ENCODE results near the gene CAMSAP1. TPM values are rescaled to one million over a fixed set of nuclear protein-coding genes. Genes with fewer than 3 reads are reported as not detected.

The CAMSAP1 gene
- total and polyA plus RNA-seq, 2 donors (not counting 1 experiment from before 2014, with no cell fraction given): 5.0 to 18.8 TPM

DNA sequence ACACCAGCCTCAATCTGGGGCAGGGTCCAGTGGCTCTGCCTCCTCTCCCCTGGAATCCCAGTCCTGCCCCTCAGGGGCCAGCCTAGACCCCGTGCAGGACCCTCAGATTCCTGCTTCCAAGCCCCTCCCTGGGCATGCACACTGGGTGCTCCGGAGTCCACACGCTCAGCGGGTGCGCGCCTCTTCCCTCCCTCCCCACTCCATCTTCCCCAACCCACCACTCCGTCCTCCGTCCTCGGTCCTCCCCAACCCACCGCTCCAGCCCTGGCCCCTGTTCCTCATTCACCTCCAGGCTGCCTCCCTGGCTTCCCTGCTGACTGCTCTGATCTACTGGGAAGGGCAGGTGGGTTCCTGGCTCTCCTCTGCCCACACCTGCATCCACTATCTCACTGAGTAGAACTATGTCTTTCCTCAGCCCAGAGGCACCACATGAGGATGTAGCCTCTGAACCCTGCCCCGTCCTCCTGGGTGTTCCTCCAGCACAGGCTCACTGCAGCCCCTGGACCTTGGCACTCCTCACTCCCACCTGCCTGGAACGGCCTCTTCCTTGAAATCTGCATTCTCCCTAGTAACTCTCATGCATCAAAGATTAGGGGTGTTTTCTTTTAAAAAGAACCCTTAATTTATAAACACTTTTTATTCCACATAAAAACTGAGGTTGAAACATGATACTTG, 92.8 kb downstream of the CAMSAP1 start:
- Histone ChIP-seq H3K27me3 (ENCODE audit: control insufficient read depth, insufficient read depth, low read length) (no peaks in the 10 kb centered on the region), H3K9me3 (ENCODE audit: control insufficient read depth, insufficient read depth, low read depth, low read length) (no peaks in the 10 kb centered on the region), H3K4me3 (replicated peaks in 1 of 4; ENCODE audit: control extremely low read depth in 1 of 4, insufficient read depth in 1 of 4, low read depth in 3 of 4, low read length in 4 of 4) (no peak overlapping the region), H3K4me2 (ENCODE audit: extremely low read depth, insufficient read depth, low read length) (no peak overlapping the region), H3K4me1 (ENCODE audit: control insufficient read depth, extremely low read depth, insufficient read depth, low read length) (no peaks in the 10 kb centered on the region), H2AFZ (ENCODE audit: low read length) (no peak overlapping the region), H4K20me1 (ENCODE audit: control insufficient read depth, extremely low read depth, insufficient read depth, low read length) (no peaks in the 10 kb centered on the region), H3K79me2 (ENCODE audit: control insufficient read depth, insufficient read depth, low read length) (no peaks in the 10 kb centered on the region), H3K27ac (ENCODE audit: insufficient read depth, low read length) (no peak overlapping the region), H3K36me3 (ENCODE audit: control insufficient read depth, insufficient read depth, low read length) (peaks cover 14% of the 10 kb centered on the region), H3K9ac (ENCODE audit: insufficient read depth, low read length) (no peak overlapping the region)
- TF ChIP-seq CTCF (conservative IDR thresholded peaks at IDR 0.05 in 1 of 2, IDR thresholded peaks at IDR 0.05 in 1 of 2; ENCODE audit: low read depth in 1 of 2, low read length in 2 of 2): no peak
- no peak for TF ChIP-seq EZH2 (IDR thresholded peaks at IDR 0.05; ENCODE audit: low read length, missing control alignments)
- DNase-seq (ENCODE audit: low read depth in 2 of 2): no peak

GRCh38 chr9:135813671-135814290, 93.6 kb downstream of the CAMSAP1 start:
- no peak for DNase-seq (ENCODE audit: low read depth in 2 of 2)

More at GRCh38 chr9:135813671-135814290, 93.6 kb downstream of the CAMSAP1 start:
- H2AFZ ChIP-seq (ENCODE audit: low read length): no peak overlapping the region
- no peak overlapping the region for H3K4me3 ChIP-seq (replicated peaks in 1 of 4; ENCODE audit: control extremely low read depth in 1 of 4, insufficient read depth in 1 of 4, low read depth in 3 of 4, low read length in 4 of 4)
- H3K9ac ChIP-seq (ENCODE audit: insufficient read depth, low read length): no peak overlapping the region
- no peaks in the 10 kb centered on the region for H3K79me2 ChIP-seq (ENCODE audit: control insufficient read depth, insufficient read depth, low read length)
- H3K27ac ChIP-seq (ENCODE audit: insufficient read depth, low read length): no peak overlapping the region
- peaks cover 2% of the 10 kb centered on the region for H3K4me1 ChIP-seq (ENCODE audit: control insufficient read depth, extremely low read depth, insufficient read depth, low read length)
- H4K20me1 ChIP-seq (ENCODE audit: control insufficient read depth, extremely low read depth, insufficient read depth, low read length): no peaks in the 10 kb centered on the region
- H3K4me2 ChIP-seq (ENCODE audit: extremely low read depth, insufficient read depth, low read length): no peak overlapping the region
- H3K36me3 ChIP-seq (ENCODE audit: control insufficient read depth, insufficient read depth, low read length): peaks cover 12% of the 10 kb centered on the region
- TF ChIP-seq EZH2 (IDR thresholded peaks at IDR 0.05; ENCODE audit: low read length, missing control alignments): no peak
- no peak for TF ChIP-seq CTCF (conservative IDR thresholded peaks at IDR 0.05 in 1 of 2, IDR thresholded peaks at IDR 0.05 in 1 of 2; ENCODE audit: low read depth in 1 of 2, low read length in 2 of 2)
- H3K27me3 ChIP-seq (ENCODE audit: control insufficient read depth, insufficient read depth, low read length): no peaks in the 10 kb centered on the region
- H3K9me3 ChIP-seq (ENCODE audit: control insufficient read depth, insufficient read depth, low read depth, low read length): no peaks in the 10 kb centered on the region
